MM.1S (cell line): ENCODE results near the gene CCDC91.
A peak's percentile ranks its signal among the peaks of the same experiment; 100 is the strongest.

Experiments
- DNase-seq: peaks from one replicate; pipeline ENCODE4 v3.0.0-alpha.2; 2015
- H2AFZ ChIP-seq: fragments of 300-600 bp; sonication (generic); 2 replicates; pipeline ENCODE4 v1.6.0; 2016; ENCODE audit warnings: antibody characterized with exemption, low read length
- H3F3A ChIP-seq: fragments of 300-600 bp; sonication (generic); 2 replicates; pipeline ENCODE4 v1.6.1; 2016; ENCODE audit warnings: mild to moderate bottlenecking, antibody characterized with exemption, low read length, moderate library complexity, mixed read lengths; ENCODE audit not compliant: insufficient read depth
- H3K27ac ChIP-seq: fragments of 300-600 bp; sonication (generic); 2 replicates; pipeline ENCODE4 v1.5.1; 2016; ENCODE audit warnings: mild to moderate bottlenecking, low read length
- H3K27me3 ChIP-seq: fragments of 300-600 bp; sonication (generic); replicated peaks from 2 replicates; pipeline ENCODE4 v1.6.0; 2016; ENCODE audit warnings: low read length; ENCODE audit not compliant: insufficient read depth
- H3K36me3 ChIP-seq: fragments of 300-600 bp; sonication (generic); replicated peaks from 2 replicates; pipeline ENCODE4 v1.6.1; 2016; ENCODE audit warnings: mild to moderate bottlenecking, low read length, mixed read lengths; ENCODE audit not compliant: insufficient read depth
- H3K4me1 ChIP-seq: fragments of 300-600 bp; sonication (generic); 2 replicates; pipeline ENCODE4 v1.6.1; 2016; ENCODE audit warnings: low read length, mixed read lengths
- H3K4me2 ChIP-seq: fragments of 300-600 bp; sonication (generic); 2 replicates; pipeline ENCODE4 v1.6.0; 2016; ENCODE audit warnings: low read depth, low read length
- H3K4me3 ChIP-seq: fragments of 300-600 bp; sonication (generic); 2 replicates; pipeline ENCODE4 v1.5.1; 2016; ENCODE audit warnings: low read length, mixed read lengths
- H3K79me2 ChIP-seq: fragments of 300-600 bp; sonication (generic); 2 replicates; pipeline ENCODE4 v1.6.1; 2016; ENCODE audit warnings: mixed run types, low read length, mixed read lengths
- H3K9ac ChIP-seq: fragments of 300-600 bp; sonication (generic); 2 replicates; pipeline ENCODE4 v1.6.1; 2016; ENCODE audit warnings: low read length, mixed read lengths
- H3K9me2 ChIP-seq: fragments of 300-600 bp; sonication (generic); replicated peaks from 2 replicates; pipeline ENCODE4 v1.6.1; 2016; ENCODE audit warnings: mild to moderate bottlenecking, low read length, mixed read lengths; ENCODE audit not compliant: insufficient read depth
- H3K9me3 ChIP-seq: fragments of 300-600 bp; sonication (generic); replicated peaks from 2 replicates; pipeline ENCODE4 v1.6.1; 2016; ENCODE audit warnings: mild to moderate bottlenecking, low read length, mixed read lengths; ENCODE audit not compliant: insufficient read depth
- H4K20me1 ChIP-seq: fragments of 300-600 bp; sonication (generic); 2 replicates; pipeline ENCODE4 v1.6.1; 2016; ENCODE audit warnings: mild to moderate bottlenecking, low read length, moderate library complexity, mixed read lengths; ENCODE audit not compliant: insufficient read depth
- CTCF ChIP-seq: fragments of 300-600 bp; sonication (generic); IDR thresholded peaks from 2 replicates; pipeline ENCODE4 v1.5.1; 2016; ENCODE audit warnings: antibody characterized with exemption, low read length, mixed read lengths
- EZH2 ChIP-seq: fragments of 300-600 bp; sonication (generic); optimal IDR thresholded peaks from 2 replicates; pipeline ENCODE3; 2017; ENCODE audit warnings: low read depth, mild to moderate bottlenecking, antibody characterized with exemption, low read length, mixed read lengths
- EZH2phosphoT487 ChIP-seq: fragments of 300-600 bp; sonication (generic); IDR thresholded peaks from 2 replicates; pipeline ENCODE4 v1.6.1; 2018; ENCODE audit warnings: antibody characterized with exemption, low read length

CCDC91 gene

GRCh38 chr12:28167981-28168485 is 22.2 kb upstream of the CCDC91 start:
- no peaks in the 10 kb centered on the region for H3K9me2 ChIP-seq
- TF ChIP-seq EZH2 (no peak), EZH2phosphoT487 (no peak), CTCF (no peak)
- no peak overlapping the region for H3K4me3 ChIP-seq
- no peak overlapping the region for H2AFZ ChIP-seq
- no peak overlapping the region for H3K9ac ChIP-seq
- H3K9me3 ChIP-seq, result no peaks in the 10 kb centered on the region
- no peak overlapping the region for H3K4me2 ChIP-seq
- H3F3A ChIP-seq, result no peaks in the 10 kb centered on the region
- H3K4me1 ChIP-seq, result no peaks in the 10 kb centered on the region
- no peak for DNase-seq
- no peaks in the 10 kb centered on the region for H3K27me3 ChIP-seq
- no peaks in the 10 kb centered on the region for H3K79me2 ChIP-seq
- H4K20me1 ChIP-seq, result no peaks in the 10 kb centered on the region
- no peaks in the 10 kb centered on the region for H3K36me3 ChIP-seq
- H3K27ac ChIP-seq, result no peak overlapping the region

- no peaks in the 10 kb centered on the region for H3K9me2 ChIP-seq
- no peak overlapping the region for H3K9ac ChIP-seq
- H3K27me3 ChIP-seq, result no peaks in the 10 kb centered on the region
- no peak overlapping the region for H3K4me3 ChIP-seq
- H3K27ac ChIP-seq, result no peak overlapping the region
- no peaks in the 10 kb centered on the region for H4K20me1 ChIP-seq
- no peak overlapping the region for H2AFZ ChIP-seq
- no peak for TF ChIP-seq EZH2phosphoT487
- no peak for TF ChIP-seq CTCF
- TF ChIP-seq EZH2, result no peak
- H3K4me1 ChIP-seq, result no peaks in the 10 kb centered on the region
- no peaks in the 10 kb centered on the region for H3K9me3 ChIP-seq
- no peaks in the 10 kb centered on the region for H3F3A ChIP-seq
- no peak overlapping the region for H3K4me2 ChIP-seq
- DNase-seq, result no peak
- H3K36me3 ChIP-seq, result no peaks in the 10 kb centered on the region
- H3K79me2 ChIP-seq, result no peaks in the 10 kb centered on the region
Measured at GRCh38 chr12:28171356-28172060, 18.7 kb upstream of the CCDC91 start.

- Histone ChIP-seq H3K9me3 (no peaks in the 10 kb centered on the region), H3K36me3 (no peaks in the 10 kb centered on the region), H3K4me1 (no peaks in the 10 kb centered on the region), H3K27ac (no peak overlapping the region), H3K79me2 (no peaks in the 10 kb centered on the region), H4K20me1 (no peaks in the 10 kb centered on the region), H3F3A (no peaks in the 10 kb centered on the region), H3K4me3 (no peak overlapping the region), H2AFZ (no peak overlapping the region), H3K27me3 (no peaks in the 10 kb centered on the region), H3K9me2 (no peaks in the 10 kb centered on the region), H3K9ac (no peak overlapping the region), H3K4me2 (no peak overlapping the region)
- DNase-seq, result peak; percentile 26
- TF ChIP-seq CTCF (peak; percentile 61), EZH2 (no peak)
Measured at GRCh38 chr12:28172434-28173030, 17.7 kb upstream of the CCDC91 start.
